GM18499 (cell line): Measurements from ENCODE around the gene MYMK.

Source experiments
- ATAC-seq: cut with Tn5 transposase; IDR thresholded peaks from one replicate; pipeline ENCODE4 v1.9.1; 2021; ENCODE audit warnings: moderate number of reproducible peaks; ENCODE audit not compliant: insufficient read depth, unreplicated experiment

The MYMK gene

DNA sequence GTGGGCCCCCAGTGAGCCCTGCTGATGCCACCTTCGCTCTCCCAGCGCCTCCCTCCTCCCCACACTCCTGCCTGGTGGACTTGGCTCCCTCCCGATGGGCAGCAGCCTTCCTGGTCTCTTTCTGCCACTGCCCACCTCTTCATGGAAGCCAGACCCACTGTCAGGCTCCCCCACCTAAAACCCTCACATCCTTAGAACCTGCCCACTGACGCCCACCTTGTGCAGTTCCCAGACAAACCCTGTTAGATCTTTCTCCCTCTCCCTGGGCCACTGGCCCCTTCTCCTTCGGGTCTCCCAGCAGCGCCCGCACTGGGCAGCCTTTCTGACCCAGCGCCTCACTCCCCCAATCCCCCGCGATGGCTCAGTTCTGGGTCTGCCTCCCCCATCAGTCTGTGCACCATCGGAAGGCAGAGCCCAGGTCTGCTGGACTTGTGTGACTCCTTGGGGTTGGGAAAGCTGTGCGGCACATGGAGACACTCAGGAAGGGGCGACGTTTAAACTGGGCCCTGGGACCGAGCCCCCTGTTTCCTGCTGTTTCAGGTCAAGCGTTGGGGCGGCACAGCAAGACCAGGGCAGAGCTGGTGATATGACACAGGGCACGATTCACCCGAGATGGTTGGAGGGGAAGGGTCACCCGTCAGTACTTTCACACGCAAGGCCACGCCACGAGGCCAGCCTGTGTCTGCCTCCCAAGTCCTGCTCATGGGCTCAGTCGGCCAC is 17.4 kb downstream of the MYMK start:
- no peak for ATAC-seq

DNA sequence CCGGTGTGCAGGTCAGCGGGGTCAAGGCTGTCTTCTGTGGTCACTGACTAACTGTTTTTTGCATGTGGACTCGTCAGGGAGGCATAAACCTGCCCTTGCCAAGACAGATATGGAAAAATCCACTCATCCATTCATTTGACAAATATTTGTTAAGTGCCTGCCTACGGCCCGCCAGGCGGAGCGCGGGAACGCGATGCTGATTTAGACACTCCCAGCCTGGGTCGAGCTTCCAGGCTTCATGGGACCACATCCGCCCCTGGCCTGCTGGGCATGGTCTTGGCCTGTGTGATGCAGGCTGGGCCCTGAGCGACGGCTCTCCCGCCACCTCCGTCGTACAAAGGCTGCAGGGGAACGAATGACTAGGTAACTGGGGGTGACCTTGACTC is 18.1 kb downstream of the MYMK start:
- ATAC-seq, result no peak

DNA sequence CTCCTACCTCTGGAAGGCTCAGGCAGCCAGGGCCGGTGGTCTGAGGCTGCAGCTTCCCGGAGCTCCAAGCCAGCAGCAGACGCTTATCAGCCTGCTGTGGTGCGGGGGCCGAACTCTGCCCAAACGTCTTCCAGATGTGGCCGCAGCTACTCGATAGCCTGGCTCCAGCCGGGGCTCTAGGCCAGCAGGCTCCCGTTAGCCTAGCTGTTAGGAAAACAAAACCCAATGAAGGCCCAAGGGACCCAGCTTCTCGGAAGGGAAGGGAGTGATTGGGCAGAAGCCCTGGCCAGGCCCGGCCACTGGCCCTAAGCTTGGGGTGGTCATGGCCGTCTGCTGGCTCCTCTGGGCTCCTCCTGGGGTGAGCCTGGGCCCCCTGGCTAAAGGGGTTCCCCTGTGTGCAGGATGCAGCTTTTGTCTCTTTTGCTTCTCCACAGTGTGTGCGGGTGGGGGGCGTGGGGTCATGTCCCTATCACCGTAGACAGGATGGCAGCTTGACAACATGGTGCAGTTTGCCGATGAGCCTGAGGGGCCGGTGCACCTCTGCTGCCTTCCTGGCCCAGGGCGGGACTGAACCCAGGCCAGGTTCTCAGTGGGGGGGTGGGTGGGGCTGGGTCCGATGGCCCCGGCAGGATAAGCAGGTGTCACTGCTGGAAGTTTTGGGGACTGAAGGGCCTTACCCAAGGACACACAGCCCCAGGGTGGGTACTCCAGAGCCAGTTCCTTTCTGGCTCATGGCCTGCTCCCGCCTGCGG is 18.7 kb downstream of the MYMK start:
- ATAC-seq, result no peak

- no peak for ATAC-seq
These were observed 19.5 kb downstream of the MYMK start for GRCh38 chr9:133505186-133505830.

DNA sequence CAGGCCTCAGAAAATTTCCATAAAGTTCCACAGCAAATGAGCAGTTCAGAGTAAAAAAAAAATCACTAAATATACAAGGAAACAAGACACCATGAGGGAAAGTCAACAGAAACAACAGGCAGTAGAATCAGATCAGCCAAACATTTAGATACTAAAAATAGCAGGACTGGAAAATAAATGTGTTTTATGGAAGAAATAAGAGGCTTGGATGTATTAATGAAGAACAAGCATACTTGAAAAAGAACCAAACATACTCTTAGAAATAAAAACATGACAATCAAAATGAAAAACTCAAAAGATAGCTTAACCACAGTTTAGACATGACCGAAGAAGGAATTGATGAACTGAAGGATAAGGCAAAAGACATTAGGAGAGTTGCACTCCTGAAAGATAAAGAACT is 22.6 kb downstream of the MYMK start:
- ATAC-seq, result no peak

DNA sequence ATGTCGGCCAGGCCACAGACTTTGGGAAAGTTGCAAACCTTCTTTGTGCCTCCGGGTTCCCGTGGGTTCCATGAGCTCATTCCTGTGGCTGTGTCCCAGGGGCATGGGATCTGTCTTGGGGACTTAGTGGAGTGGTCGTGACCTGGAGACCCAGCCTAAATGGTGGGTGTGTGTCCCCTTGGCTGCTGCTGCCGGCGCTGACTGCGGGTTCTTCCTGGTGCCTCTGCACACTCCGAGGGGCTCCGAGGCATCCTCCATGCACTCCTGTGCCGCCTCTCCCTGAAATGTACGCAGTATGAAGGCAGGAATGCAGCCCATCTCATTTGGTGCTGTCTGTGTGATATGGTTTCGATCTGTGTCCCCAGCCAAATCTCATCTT is 24.9 kb downstream of the MYMK start:
- ATAC-seq, result no peak

GRCh38 chr9:133499132-133499891 is 25.4 kb downstream of the MYMK start:
- ATAC-seq, result no peak

- ATAC-seq, result no peak
These were observed 27.6 kb downstream of the MYMK start for GRCh38 chr9:133496861-133497842.

DNA sequence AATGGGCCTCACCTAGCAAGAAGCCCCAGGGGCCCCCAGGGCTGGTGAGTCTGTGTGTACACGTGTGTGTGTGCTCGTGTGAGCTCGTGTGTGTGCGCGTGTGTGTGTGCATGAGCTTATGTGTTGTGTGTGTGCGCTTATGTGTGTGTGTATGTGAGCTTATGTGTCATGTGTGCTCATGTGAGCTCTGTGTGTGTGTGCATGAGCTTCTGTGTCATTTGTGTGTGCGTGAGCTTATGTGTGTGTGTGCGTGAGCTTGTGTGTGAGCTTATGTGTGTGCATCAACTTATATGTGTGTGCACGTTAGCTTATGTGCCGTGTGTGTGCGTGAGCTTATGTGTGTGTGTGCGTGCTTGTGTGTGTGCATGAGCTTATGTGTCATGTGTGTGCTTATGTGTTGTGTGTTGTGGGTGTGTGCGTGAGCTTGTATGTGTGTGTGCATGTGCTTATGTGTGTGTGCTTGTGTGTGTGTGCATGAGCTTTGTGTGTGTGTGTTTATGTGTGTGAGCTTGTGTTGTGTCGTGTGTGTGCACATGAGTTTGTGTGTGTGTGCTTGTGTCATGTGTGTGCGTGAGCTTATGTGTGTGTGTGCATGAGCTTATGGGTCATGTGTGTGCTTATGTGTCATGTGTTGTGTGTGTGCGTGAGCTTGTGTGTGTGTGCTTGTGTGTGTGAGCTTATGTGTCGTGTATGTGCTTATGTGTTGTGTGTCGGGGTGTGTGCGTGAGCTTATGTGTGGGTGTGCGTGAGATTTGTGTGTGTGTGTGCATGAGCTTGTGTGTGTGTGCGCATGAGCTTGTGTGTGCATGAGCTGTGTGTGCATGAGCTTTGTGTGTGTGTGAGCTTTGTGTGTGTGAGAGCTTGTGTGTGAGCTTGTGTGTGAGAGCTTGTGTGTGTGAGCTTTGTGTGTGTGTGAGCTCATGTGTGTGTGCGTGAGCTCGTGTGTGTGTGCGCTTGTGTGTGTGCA is 29.1 kb downstream of the MYMK start:
- no peak for ATAC-seq

- no peak for ATAC-seq
These were observed 30.0 kb downstream of the MYMK start for GRCh38 chr9:133494636-133495326.

DNA sequence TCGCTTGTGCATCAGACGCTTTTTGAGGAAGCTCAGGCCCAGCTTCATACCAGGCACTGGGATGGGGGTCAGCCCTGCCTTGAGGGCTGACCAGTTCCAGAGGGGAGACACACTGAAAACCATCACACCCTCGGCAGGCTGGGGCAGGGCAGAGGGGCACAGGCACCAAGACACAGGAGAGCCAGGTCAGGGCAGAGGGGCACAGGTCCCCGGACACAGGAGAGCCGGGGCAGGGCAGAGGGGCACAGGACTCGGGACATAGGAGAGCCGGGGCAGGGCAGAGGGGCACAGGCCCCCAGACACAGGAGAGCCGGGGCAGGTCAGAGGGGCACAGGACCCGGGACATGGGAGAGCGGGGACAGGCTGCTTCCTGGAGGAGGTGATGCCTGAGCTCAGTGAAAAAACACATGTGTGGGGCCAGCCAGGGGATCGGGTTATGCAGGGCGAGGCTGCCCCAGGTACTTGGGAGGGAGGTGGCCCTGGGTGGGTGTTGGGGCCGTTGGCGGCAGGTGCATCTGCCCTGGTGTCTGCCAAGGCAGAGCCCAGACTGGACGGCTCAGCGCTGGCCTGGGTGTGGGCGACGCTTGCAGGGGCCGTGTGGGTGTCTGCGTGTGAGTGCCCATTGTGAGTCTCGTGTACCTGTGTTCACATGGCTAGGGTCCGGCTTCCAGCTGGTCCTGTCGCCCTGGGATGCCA is 30.8 kb downstream of the MYMK start:
- no peak for ATAC-seq

DNA sequence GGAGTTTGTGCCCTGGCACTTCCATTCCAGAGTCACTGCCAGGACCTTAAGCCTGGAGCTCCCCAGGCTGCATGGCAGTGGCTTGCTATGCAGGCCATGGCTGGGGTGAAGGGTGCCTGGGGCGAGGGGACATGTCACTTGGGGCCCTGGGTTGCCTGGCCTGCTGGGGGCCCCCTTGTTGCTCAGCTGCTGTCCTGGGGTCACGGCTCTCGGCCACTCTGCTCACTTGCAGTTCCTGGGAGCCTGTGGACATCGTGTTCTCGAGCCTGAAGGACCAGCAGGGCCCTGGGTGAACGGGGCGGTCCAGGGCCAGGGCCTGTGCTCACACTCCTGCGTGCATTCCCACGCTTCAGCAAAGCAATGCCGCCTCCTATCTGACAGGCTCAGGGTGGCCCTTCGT is 31.3 kb downstream of the MYMK start:
- no peak for ATAC-seq

- ATAC-seq, result no peak
These were observed 32.4 kb downstream of the MYMK start for GRCh38 chr9:133492061-133493021.

DNA sequence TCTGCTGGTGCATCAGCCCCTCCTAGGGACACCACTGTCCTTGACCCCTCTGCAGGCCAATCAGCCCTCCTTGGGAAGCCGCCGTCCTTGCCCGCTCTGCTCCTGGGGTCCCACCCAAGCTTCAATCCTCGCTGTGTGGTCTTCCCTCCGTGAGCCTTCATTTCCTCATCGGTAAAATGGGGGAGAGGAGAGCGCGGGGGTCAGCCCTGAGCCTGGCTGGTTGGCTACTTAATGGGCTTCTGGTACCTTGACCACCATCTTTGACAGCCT is 33.2 kb downstream of the MYMK start:
- no peak for ATAC-seq

- no peak for ATAC-seq
These were observed 33.7 kb downstream of the MYMK start for GRCh38 chr9:133490865-133491655.

GRCh38 chr9:133490201-133490681 is 34.5 kb downstream of the MYMK start:
- no peak for ATAC-seq
